A673 (cell line): ENCODE results near the gene ETV3L. TPM values are rescaled to one million over a fixed set of nuclear protein-coding genes. Genes with fewer than 3 reads are reported as not detected.

Source experiments
- BruUV-seq: library from RNA; stranded (reverse); fragments of 400-500 nt; replicated peaks from 2 replicates; lab custom pipeline; 2021; lab: Mats Ljungman, UMichigan
- CTCF ChIA-PET: fragments of 300-600 bp; sonication (Branson Sonifier 250); formaldehyde crosslinking; loops from one replicate; lab custom pipeline; 2022; ENCODE audit warnings: antibody characterized with exemption; lab: Charles Lee
- POLR2A ChIA-PET: fragments of 300-600 bp; sonication (Branson Sonifier 250); formaldehyde crosslinking; loops from one replicate; lab custom pipeline; 2022; ENCODE audit warnings: antibody characterized with exemption; ENCODE audit not compliant: low non-redundant PET; lab: Charles Lee
- DNase-seq: peaks from one replicate; pipeline ENCODE4 v3.0.0-alpha.2; 2015; ENCODE audit warnings: low spot score
- H3K27ac ChIP-seq: fragments of 200-600 bp; sonication (generic); 2 replicates; pipeline ENCODE4 v1.5.1; 2016; ENCODE audit warnings: mixed run types, low read depth, mild to moderate bottlenecking, mixed read lengths, antibody characterized with exemption, low read length; ENCODE audit not compliant: poor library complexity, severe bottlenecking
- H3K27me3 ChIP-seq: fragments of 200-600 bp; sonication (generic); replicated peaks from 2 replicates; pipeline ENCODE4 v1.6.1; 2017; ENCODE audit warnings: mixed run types, low read depth, mild to moderate bottlenecking, mixed read lengths, antibody characterized with exemption, low read length; ENCODE audit not compliant: insufficient read depth, poor library complexity
- H3K36me3 ChIP-seq: fragments of 200-600 bp; sonication (generic); 2 replicates; pipeline ENCODE4 v1.6.1; 2016; ENCODE audit warnings: mixed run types, mild to moderate bottlenecking, mixed read lengths, antibody characterized with exemption, low read length; ENCODE audit not compliant: insufficient read depth, poor library complexity, severe bottlenecking
- H3K4me1 ChIP-seq: fragments of 200-600 bp; sonication (generic); 2 replicates; pipeline ENCODE4 v1.6.1; 2017; ENCODE audit warnings: mixed run types, mild to moderate bottlenecking, mixed read lengths, antibody characterized with exemption, low read length; ENCODE audit not compliant: insufficient read depth, poor library complexity, severe bottlenecking
- H3K4me3 ChIP-seq: fragments of 200-600 bp; sonication (generic); 2 replicates; pipeline ENCODE4 v1.5.1; 2016; ENCODE audit warnings: low read depth, mixed run types, mild to moderate bottlenecking, mixed read lengths, low read length; ENCODE audit not compliant: poor library complexity, severe bottlenecking
- H3K9me3 ChIP-seq: fragments of 200-600 bp; sonication (generic); 2 replicates; pipeline ENCODE4 v1.6.1; 2016; ENCODE audit warnings: mixed run types, low read depth, mild to moderate bottlenecking, mixed read lengths, antibody characterized with exemption, low read length; ENCODE audit not compliant: poor library complexity, severe bottlenecking
- EZH2 ChIP-seq: fragments of 200-600 bp; sonication (generic); IDR thresholded peaks from 2 replicates; pipeline ENCODE4 v1.6.1; 2017; ENCODE audit warnings: borderline replicate concordance, low read depth, mild to moderate bottlenecking, mixed read lengths, antibody characterized with exemption, low read length; ENCODE audit not compliant: poor library complexity, severe bottlenecking
- intact Hi-C: fragments of 100-400 bp; cut with micrococcal nuclease; formaldehyde crosslinking; loops from one replicate; pipeline ENCODE4 v1.10.0; 2022; ENCODE audit not compliant: unreplicated experiment
- total RNA-seq: library from RNA; stranded (reverse); gene quantifications from 2 replicates; pipeline ENCODE4 v1.2.3, GENCODE V29; 2021
- TF ChIP-seq, protein P1 (sequence below): fragments of 300-800, 200-600 bp; sonication (generic); conservative IDR thresholded peaks from 2 replicates; pipeline ENCODE4 v1.5.1; 2017; ENCODE audit warnings: low read depth, mild to moderate bottlenecking, antibody characterized with exemption, low read length, moderate library complexity, mixed read lengths

Gene ETV3L
- total RNA-seq, 1 experiment from 2014 or later: not detected

- TF ChIP-seq EZH2: no peak
- TF ChIP-seq, protein P1, sequence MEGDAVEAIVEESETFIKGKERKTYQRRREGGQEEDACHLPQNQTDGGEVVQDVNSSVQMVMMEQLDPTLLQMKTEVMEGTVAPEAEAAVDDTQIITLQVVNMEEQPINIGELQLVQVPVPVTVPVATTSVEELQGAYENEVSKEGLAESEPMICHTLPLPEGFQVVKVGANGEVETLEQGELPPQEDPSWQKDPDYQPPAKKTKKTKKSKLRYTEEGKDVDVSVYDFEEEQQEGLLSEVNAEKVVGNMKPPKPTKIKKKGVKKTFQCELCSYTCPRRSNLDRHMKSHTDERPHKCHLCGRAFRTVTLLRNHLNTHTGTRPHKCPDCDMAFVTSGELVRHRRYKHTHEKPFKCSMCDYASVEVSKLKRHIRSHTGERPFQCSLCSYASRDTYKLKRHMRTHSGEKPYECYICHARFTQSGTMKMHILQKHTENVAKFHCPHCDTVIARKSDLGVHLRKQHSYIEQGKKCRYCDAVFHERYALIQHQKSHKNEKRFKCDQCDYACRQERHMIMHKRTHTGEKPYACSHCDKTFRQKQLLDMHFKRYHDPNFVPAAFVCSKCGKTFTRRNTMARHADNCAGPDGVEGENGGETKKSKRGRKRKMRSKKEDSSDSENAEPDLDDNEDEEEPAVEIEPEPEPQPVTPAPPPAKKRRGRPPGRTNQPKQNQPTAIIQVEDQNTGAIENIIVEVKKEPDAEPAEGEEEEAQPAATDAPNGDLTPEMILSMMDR: no peak
- Histone ChIP-seq H3K27ac (no peak overlapping the region), H3K9me3 (no peaks in the 10 kb centered on the region), H3K27me3 (no peaks in the 10 kb centered on the region), H3K36me3 (peaks cover 57% of the 10 kb centered on the region), H3K4me3 (no peak overlapping the region), H3K4me1 (peaks cover 22% of the 10 kb centered on the region)
- DNase-seq: no peak
- intact Hi-C loops: no loop called here
- ChIA-PET CTCF (interaction anchor here (0.9 to 2.4 kb wide), 2 partner anchors 21 to 46 kb away, joined by 3 to 5 read pairs; no protein-coding TSS in a partner anchor), POLR2A (no interaction called here)
- BruUV-seq: no TSS peak
Measured at GRCh38 chr1:157135646-157136045, 36.0 kb upstream of the ETV3L start.

DNA sequence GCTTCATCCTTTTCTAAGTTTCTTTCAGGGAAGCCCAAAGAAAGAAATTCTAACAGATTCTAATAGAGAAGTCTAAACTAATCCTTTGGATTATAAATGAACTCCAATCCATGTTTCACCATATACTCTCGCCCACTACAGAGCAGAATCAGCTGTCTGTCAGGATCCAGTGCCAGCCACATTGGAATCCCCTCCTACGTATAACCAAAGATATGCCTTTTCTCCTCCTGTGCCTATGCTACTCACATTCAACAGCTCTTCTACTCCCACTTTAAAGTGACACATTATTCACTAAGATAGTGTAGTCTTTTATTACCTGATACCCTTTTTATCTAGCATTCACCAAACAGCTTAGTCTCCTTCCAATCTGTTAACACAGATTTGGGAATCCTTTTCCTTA lies 35.5 kb upstream of the ETV3L start:
- CTCF ChIA-PET: interaction anchor here (0.9 to 2.4 kb wide), 2 partner anchors 21 to 45 kb away, joined by 3 to 5 read pairs; no protein-coding TSS in a partner anchor
- BruUV-seq: no TSS peak
- intact Hi-C loops: no loop called here
- Histone ChIP-seq H3K36me3 (peaks cover 62% of the 10 kb centered on the region), H3K27ac (no peak overlapping the region), H3K27me3 (no peaks in the 10 kb centered on the region), H3K4me1 (peaks cover 22% of the 10 kb centered on the region), H3K4me3 (no peak overlapping the region), H3K9me3 (no peaks in the 10 kb centered on the region)
- TF ChIP-seq, protein P1: no peak
- no peak for TF ChIP-seq EZH2
- POLR2A ChIA-PET: no interaction called here
- DNase-seq: no peak

GRCh38 chr1:157134442-157134841 lies 34.8 kb upstream of the ETV3L start:
- Histone ChIP-seq H3K4me3 (no peak overlapping the region), H3K36me3 (peaks cover 67% of the 10 kb centered on the region), H3K9me3 (no peaks in the 10 kb centered on the region), H3K4me1 (peaks cover 22% of the 10 kb centered on the region), H3K27me3 (no peaks in the 10 kb centered on the region), H3K27ac (no peak overlapping the region)
- POLR2A ChIA-PET: no interaction called here
- BruUV-seq: no TSS peak
- TF ChIP-seq, protein P1: no peak
- no peak for TF ChIP-seq EZH2
- DNase-seq: no peak
- intact Hi-C loops: no loop called here
- CTCF ChIA-PET: interaction anchor here (0.9 to 2.4 kb wide), 2 partner anchors 22 to 45 kb away, joined by 3 to 5 read pairs; no protein-coding TSS in a partner anchor
